H1 (cell line): Measurements from ENCODE around the gene CHCHD1. TPM values are rescaled to one million over a fixed set of nuclear protein-coding genes. Genes with fewer than 3 reads are reported as not detected.

ENCODE experiments used
- CTCF ChIA-PET: fragments of 300-600 bp; sonication (Branson Sonifier 250); formaldehyde crosslinking; loops from one replicate; lab custom pipeline; 2021; ENCODE audit not compliant: partially characterized antibody; lab: Charles Lee
- POLR2A ChIA-PET: fragments of 300-600 bp; sonication (Branson Sonifier 250); formaldehyde crosslinking; loops from one replicate; lab custom pipeline; 2021; ENCODE audit warnings: inconsistent platforms; ENCODE audit not compliant: partially characterized antibody; lab: Charles Lee
- DNase-seq, 2 experiments: peaks; one replicate each; pipeline versions ENCODE4 v3.0.0 to v3.0.0-alpha.2; 2010 to 2022; ENCODE audit warnings: low spot score in 2 of 2, low read depth in 1 of 2, mixed read lengths in 1 of 2
- FAIRE-seq: peaks from 2 replicates; lab custom pipeline; 2011; peaks lifted over from hg19 to GRCh38; lab: Jason Lieb, UNC
- H2AFZ ChIP-seq: 2 replicates; pipeline ENCODE4 v1.8.1; 2012; ENCODE audit warnings: low read length, inconsistent platforms
- H2AK5ac ChIP-seq: 2 replicates; pipeline ENCODE4 v1.6.1; 2013; ENCODE audit warnings: low read depth, low read length
- H2BK120ac ChIP-seq: replicated peaks from 2 replicates; pipeline ENCODE3; 2013; ENCODE audit warnings: low read depth, low read length, inconsistent platforms
- H2BK12ac ChIP-seq: 2 replicates; pipeline ENCODE4 v1.6.1; 2013; ENCODE audit warnings: low read depth, low read length
- H2BK15ac ChIP-seq: 2 replicates; pipeline ENCODE4 v1.6.1; 2013; ENCODE audit warnings: low read length
- H2BK20ac ChIP-seq: 2 replicates; pipeline ENCODE4 v1.6.1; 2013; ENCODE audit warnings: low read length
- H2BK5ac ChIP-seq: 2 replicates; pipeline ENCODE4 v1.6.1; 2013; ENCODE audit warnings: low read depth, low read length
- H3K14ac ChIP-seq: 2 replicates; pipeline ENCODE4 v1.6.1; 2013; ENCODE audit warnings: inconsistent platforms; ENCODE audit not compliant: insufficient read length
- H3K18ac ChIP-seq: 2 replicates; pipeline ENCODE4 v1.6.1; 2013; ENCODE audit warnings: low read length; ENCODE audit errors: extremely low read depth
- H3K23ac ChIP-seq: 2 replicates; pipeline ENCODE4 v1.6.1; 2013; ENCODE audit warnings: inconsistent platforms; ENCODE audit not compliant: insufficient read length
- H3K23me2 ChIP-seq: 2 replicates; pipeline ENCODE4 v1.6.1; 2013; ENCODE audit warnings: low read depth, low read length
- H3K27ac ChIP-seq: 2 replicates; pipeline ENCODE4 v1.6.1; 2011; ENCODE audit warnings: low read depth, low read length, inconsistent platforms
- H3K27me3 ChIP-seq, 4 experiments: replicated peaks in 1 of 4; 1 replicate in 1 of 4; 2 replicates in 3 of 4; pipeline versions ENCODE4 v1.6.1 to v1.8.1; 2011 to 2013; ENCODE audit warnings: low read length in 3 of 4, mild to moderate bottlenecking in 3 of 4, inconsistent platforms in 2 of 4, mixed read lengths in 2 of 4, moderate library complexity in 1 of 4; ENCODE audit not compliant: control insufficient read depth in 3 of 4, insufficient read depth in 3 of 4; ENCODE audit errors: extremely low read depth in 1 of 4
- H3K36me3 ChIP-seq, 4 experiments: 2 replicates each; pipeline versions ENCODE4 v1.6.1 to v1.8.1; 2011 to 2013; ENCODE audit warnings: mild to moderate bottlenecking in 4 of 4, low read length in 3 of 4, moderate library complexity in 2 of 4, control low read depth in 1 of 4, inconsistent platforms in 1 of 4; ENCODE audit not compliant: insufficient read depth in 4 of 4, control insufficient read depth in 2 of 4
- H3K4ac ChIP-seq: replicated peaks from 2 replicates; pipeline ENCODE3; 2013; ENCODE audit warnings: low read length, low read depth, mixed read lengths, inconsistent platforms; ENCODE audit not compliant: insufficient read length
- H3K4me1 ChIP-seq, 4 experiments: replicated peaks in 1 of 4; 1 replicate in 1 of 4; 2 replicates in 3 of 4; pipeline versions ENCODE4 v1.6.1 to v1.8.1; 2011 to 2013; ENCODE audit warnings: low read length in 3 of 4, inconsistent platforms in 2 of 4, mixed read lengths in 1 of 4; ENCODE audit not compliant: insufficient read depth in 4 of 4, control insufficient read depth in 3 of 4
- H3K4me2 ChIP-seq, 2 experiments: 2 replicates each; pipeline versions ENCODE4 v1.6.1 to v1.8.1; 2011 to 2013; ENCODE audit warnings: low read depth in 2 of 2, low read length in 2 of 2, control low read depth in 1 of 2, inconsistent platforms in 1 of 2, mild to moderate bottlenecking in 1 of 2; ENCODE audit not compliant: insufficient read depth in 1 of 2
- H3K4me3 ChIP-seq, 4 experiments: fragments of 200-600, 300-600 bp in 1 of 4; sonication (generic), shearing (Covaris generic), sonication (Bioruptor Twin) in 1 of 4; 2 replicates each; pipeline versions ENCODE4 v1.5.1 to v1.8.1; 2011 to 2016; ENCODE audit warnings: low read length in 4 of 4, low read depth in 3 of 4, control low read depth in 2 of 4, inconsistent platforms in 2 of 4, mild to moderate bottlenecking in 2 of 4, mixed read lengths in 1 of 4, moderate library complexity in 1 of 4; ENCODE audit not compliant: insufficient read depth in 2 of 4; ENCODE audit errors: extremely low read depth in 1 of 4
- H3K56ac ChIP-seq: replicated peaks from 2 replicates; pipeline ENCODE3; 2013; ENCODE audit warnings: low read depth, mild to moderate bottlenecking, mixed read lengths, low read length, inconsistent platforms; ENCODE audit not compliant: insufficient read length
- H3K79me1 ChIP-seq: 2 replicates; pipeline ENCODE4 v1.6.1; 2013; ENCODE audit warnings: low read depth, low read length, control low read depth
- H3K79me2 ChIP-seq, 2 experiments: 2 replicates each; pipeline versions ENCODE4 v1.6.1 to v1.8.1; 2012 to 2013; ENCODE audit warnings: low read length in 2 of 2, mild to moderate bottlenecking in 2 of 2, inconsistent platforms in 1 of 2; ENCODE audit not compliant: insufficient read depth in 2 of 2, control insufficient read depth in 1 of 2
- H3K9ac ChIP-seq, 4 experiments: replicated peaks in 1 of 4; 1 replicate in 1 of 4; 2 replicates in 3 of 4; pipeline versions ENCODE4 v1.6.1 to v1.8.1; 2011 to 2013; ENCODE audit warnings: low read depth in 3 of 4, low read length in 3 of 4, control low read depth in 2 of 4, mild to moderate bottlenecking in 2 of 4, moderate library complexity in 2 of 4, inconsistent platforms in 1 of 4; ENCODE audit errors: extremely low read depth in 1 of 4
- H3K9me3 ChIP-seq, 2 experiments: 2 replicates each; pipeline versions ENCODE4 v1.6.1 to v1.8.1; 2012 to 2013; ENCODE audit warnings: mild to moderate bottlenecking in 2 of 2, moderate library complexity in 2 of 2, control low read depth in 1 of 2, inconsistent platforms in 1 of 2, low read depth in 1 of 2, low read length in 1 of 2, mixed read lengths in 1 of 2; ENCODE audit not compliant: insufficient read depth in 2 of 2
- H4K20me1 ChIP-seq, 2 experiments: replicated peaks in 1 of 2; 2 replicates each; pipeline versions ENCODE3 to v1.8.1; 2011 to 2013; ENCODE audit warnings: inconsistent platforms in 2 of 2, low read length in 2 of 2, mild to moderate bottlenecking in 1 of 2; ENCODE audit not compliant: insufficient read depth in 2 of 2, control insufficient read depth in 1 of 2
- H4K5ac ChIP-seq: 2 replicates; pipeline ENCODE4 v1.6.1; 2013; ENCODE audit warnings: low read length, low read depth, mixed read lengths, inconsistent platforms; ENCODE audit not compliant: insufficient read length
- H4K8ac ChIP-seq: 2 replicates; pipeline ENCODE4 v1.8.0; 2013; ENCODE audit warnings: mild to moderate bottlenecking, moderate library complexity, low read length, inconsistent platforms; ENCODE audit not compliant: insufficient read depth; ENCODE audit errors: extremely low read depth
- H4K91ac ChIP-seq: replicated peaks from 2 replicates; pipeline ENCODE3; 2013; ENCODE audit warnings: low read length, mixed read lengths, inconsistent platforms; ENCODE audit not compliant: insufficient read length
- PHF8 ChIP-seq: fragments of 200-600 bp; sonication (generic); conservative IDR thresholded peaks from 2 replicates; pipeline ENCODE4 v1.7.1; 2012; ENCODE audit warnings: low read depth, mild to moderate bottlenecking, inconsistent platforms, low read length, moderate library complexity
- YY1 ChIP-seq: IDR thresholded peaks from 2 replicates; pipeline ENCODE4 v1.6.1; 2011; ENCODE audit warnings: low read depth, mild to moderate bottlenecking, low read length
- WGBS, 2 experiments: shearing (Covaris generic) in 1 of 2; methylation state at CpG; one replicate each; pipeline versions ENCODE4 v1.1.6 to v1.1.7; 2013 to 2015; ENCODE audit warnings: low lambda C conversion rate in 2 of 2, mixed read lengths in 2 of 2, inconsistent platforms in 1 of 2, low coverage in 1 of 2, missing lambda C conversion rate in 1 of 2; ENCODE audit not compliant: insufficient replicate concordance in 2 of 2, insufficient coverage in 1 of 2, insufficient read length in 1 of 2; ENCODE audit errors: extremely low coverage in 1 of 2, missing lambda C conversion rate in 1 of 2; 5-methylcytosine and 5-hydroxymethylcytosine counted together
- polyA plus RNA-seq, 7 experiments: library from polyadenylated mRNA; depleted of rRNA in 3 of 7; stranded (reverse) in 5 of 7; unstranded in 2 of 7; fragments of >200 nt in 5 of 7; fragments of 200-250 nt in 2 of 7; gene quantifications; 1 replicate in 5 of 7; 2 replicates in 1 of 7; 4 replicates in 1 of 7; pipeline versions ENCODE4 v1.2.1 to v1.2.3, GENCODE V29; 2011 to 2013; ENCODE audit warnings: missing spikeins in 2 of 7, mixed read lengths in 2 of 7
- total RNA-seq: library from RNA; stranded (reverse); fragmentation: NEBNext Ultra II Directional; extraction: Animal tissue kit (Norgen Biotek cat#: 25700); gene quantifications from 2 replicates; pipeline ENCODE4 v1.2.1, GENCODE V29; 2021

CHCHD1 gene
- total and polyA plus RNA-seq, 2 of the 8 experiments (the other 6 are each of a cell fraction or from before 2014, with no cell fraction given) = 44.9 to 58.1 TPM

DNA sequence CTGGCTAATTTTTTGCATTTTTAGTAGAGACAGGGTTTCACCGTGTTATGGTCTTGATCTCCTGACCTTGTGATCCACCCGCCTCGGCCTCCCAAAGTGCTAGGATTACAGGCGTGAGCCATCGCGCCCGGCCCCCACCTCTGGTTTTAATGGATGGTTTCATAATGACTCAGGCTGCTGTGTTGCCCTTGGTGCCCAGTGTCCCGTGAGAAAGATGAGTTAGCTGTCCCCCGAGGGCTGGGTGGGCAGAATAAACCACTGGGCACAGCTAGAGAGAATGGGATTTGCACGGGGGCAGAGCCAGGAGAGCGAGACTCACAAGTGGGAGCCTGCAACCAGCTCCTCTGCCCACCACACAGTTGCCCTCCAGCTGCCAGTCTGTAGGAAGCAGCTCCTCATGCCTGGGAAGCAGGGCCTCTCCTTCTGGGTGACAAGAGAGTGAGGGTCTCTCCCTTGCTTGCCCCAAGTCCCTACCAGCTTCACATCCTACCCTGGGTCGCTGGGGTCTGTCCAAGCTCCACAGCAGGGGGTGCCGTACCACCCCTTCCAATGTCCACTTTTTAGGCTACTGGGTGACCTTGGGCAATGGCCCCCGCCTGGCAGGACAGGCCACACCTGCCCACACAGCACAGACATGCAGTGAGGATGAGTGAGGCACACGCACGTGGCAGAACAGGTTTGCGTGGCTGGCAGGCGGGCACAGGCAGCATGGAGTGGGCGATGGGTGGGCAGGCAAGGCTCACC, 45.7 kb downstream of the CHCHD1 start:
- H3K9ac ChIP-seq = no peak overlapping the region
- FAIRE-seq = no peak
- POLR2A ChIA-PET = interaction anchor here (0.7 to 1.8 kb wide), 5 partner anchors 10 to 28 kb away, joined by 3 to 5 read pairs (median 3); no protein-coding TSS in a partner anchor

More for the DNA sequence above, 45.7 kb downstream of the CHCHD1 start:
- Histone ChIP-seq H4K8ac (no peak overlapping the region), H2AFZ (no peak overlapping the region)
- TF ChIP-seq YY1 = no peak
- no peak for TF ChIP-seq PHF8
- TF ChIP-seq, all 59 proteins: peak for 0
- CTCF ChIA-PET = interaction anchor here (0.6 to 16.0 kb wide), 6 partner anchors 10 to 303 kb away, joined by 3 to 209 read pairs (median 4); no protein-coding TSS in a partner anchor
- H2BK120ac ChIP-seq = no peak overlapping the region
- no peak overlapping the region for H3K56ac ChIP-seq
- H2BK20ac ChIP-seq = no peak overlapping the region
- no peak overlapping the region for H3K14ac ChIP-seq
- H2AK5ac ChIP-seq = no peak overlapping the region
- no peaks in the 10 kb centered on the region for H3K4me1 ChIP-seq
- no peaks in the 10 kb centered on the region for H3K79me1 ChIP-seq
- H3K23me2 ChIP-seq = no peaks in the 10 kb centered on the region; the same call in 1 of the 2 replicates
- no peak overlapping the region for H3K4ac ChIP-seq
- no peak overlapping the region for H2BK5ac ChIP-seq
- H2BK15ac ChIP-seq = no peak overlapping the region
- no peaks in the 10 kb centered on the region for H3K79me2 ChIP-seq
- no peak overlapping the region for H3K27ac ChIP-seq
- WGBS, 2 experiments = 97% methylated on average over 19 of the region's 19 CpGs; no CpG with 5 or more reads in 1 of the 2 experiments
- H3K9me3 ChIP-seq = no peaks in the 10 kb centered on the region
- H3K4me3 ChIP-seq = no peak overlapping the region
- no peaks in the 10 kb centered on the region for H3K27me3 ChIP-seq
- H3K36me3 ChIP-seq = peaks cover 0 to 7% (median 1%) of the 10 kb centered on the region in 4 experiments; a peak in 4 of 8 replicates
- H4K20me1 ChIP-seq = peaks cover 0 to 5% of the 10 kb centered on the region in 2 experiments
- no peak overlapping the region for H4K91ac ChIP-seq
- no peak overlapping the region for H3K4me2 ChIP-seq
- H3K23ac ChIP-seq = no peak overlapping the region
- no peak overlapping the region for H3K18ac ChIP-seq
- no peak overlapping the region for H2BK12ac ChIP-seq
- DNase-seq = no peak
- H4K5ac ChIP-seq = no peak overlapping the region
